ENCODE data around the gene IST1.

DNA sequence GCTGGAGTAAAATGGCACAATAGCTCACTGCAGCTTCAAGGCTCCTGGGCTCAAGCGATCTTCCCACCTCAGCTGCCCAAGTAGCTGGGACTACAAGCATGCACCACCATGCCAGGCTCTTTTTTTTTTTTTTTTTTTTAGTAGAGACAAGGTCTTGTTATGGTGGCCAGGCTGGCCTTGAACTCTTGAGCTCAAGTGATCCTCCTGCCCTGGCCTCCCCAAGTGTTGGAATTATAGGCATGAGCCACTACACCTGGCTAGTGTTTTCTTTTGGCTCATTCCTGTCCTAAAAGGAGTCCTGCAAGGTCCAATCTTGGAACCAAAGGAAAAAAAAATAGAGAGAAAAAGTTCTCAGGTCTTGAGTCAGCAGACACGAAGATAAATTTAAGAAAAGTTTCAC is 74.0 kb downstream of the IST1 start:
- TF ChIP-seq, protein P1, sequence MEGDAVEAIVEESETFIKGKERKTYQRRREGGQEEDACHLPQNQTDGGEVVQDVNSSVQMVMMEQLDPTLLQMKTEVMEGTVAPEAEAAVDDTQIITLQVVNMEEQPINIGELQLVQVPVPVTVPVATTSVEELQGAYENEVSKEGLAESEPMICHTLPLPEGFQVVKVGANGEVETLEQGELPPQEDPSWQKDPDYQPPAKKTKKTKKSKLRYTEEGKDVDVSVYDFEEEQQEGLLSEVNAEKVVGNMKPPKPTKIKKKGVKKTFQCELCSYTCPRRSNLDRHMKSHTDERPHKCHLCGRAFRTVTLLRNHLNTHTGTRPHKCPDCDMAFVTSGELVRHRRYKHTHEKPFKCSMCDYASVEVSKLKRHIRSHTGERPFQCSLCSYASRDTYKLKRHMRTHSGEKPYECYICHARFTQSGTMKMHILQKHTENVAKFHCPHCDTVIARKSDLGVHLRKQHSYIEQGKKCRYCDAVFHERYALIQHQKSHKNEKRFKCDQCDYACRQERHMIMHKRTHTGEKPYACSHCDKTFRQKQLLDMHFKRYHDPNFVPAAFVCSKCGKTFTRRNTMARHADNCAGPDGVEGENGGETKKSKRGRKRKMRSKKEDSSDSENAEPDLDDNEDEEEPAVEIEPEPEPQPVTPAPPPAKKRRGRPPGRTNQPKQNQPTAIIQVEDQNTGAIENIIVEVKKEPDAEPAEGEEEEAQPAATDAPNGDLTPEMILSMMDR (IDR thresholded peaks at IDR 0.05), result no peak
- TF ChIP-seq POLR2A (IDR thresholded peaks at IDR 0.05) (no peak), POLR2AphosphoS5 (IDR thresholded peaks at IDR 0.05) (no peak)

Data from prostate gland (tissue), 2 donors.